PFSK-1 (cell line): ENCODE data around the gene ANK2.

Experiments
- FOXP2 ChIP-seq: optimal IDR thresholded peaks from 2 replicates; pipeline ENCODE3; 2011; ENCODE audit warnings: borderline replicate concordance, control low read depth, inconsistent platforms; ENCODE audit not compliant: insufficient read depth; ENCODE audit errors: extremely low read length, extremely low read depth
- POLR2AphosphoS5 ChIP-seq: IDR thresholded peaks from 2 replicates; pipeline ENCODE4 v1.6.1; 2012; ENCODE audit warnings: low read depth, mild to moderate bottlenecking, control low read depth, low read length, moderate library complexity
- SIN3A ChIP-seq: IDR thresholded peaks from 2 replicates; pipeline ENCODE4 v1.6.1; 2012; ENCODE audit warnings: mild to moderate bottlenecking, low read length, moderate library complexity, borderline replicate concordance; ENCODE audit not compliant: insufficient read depth
- TAF1 ChIP-seq: IDR thresholded peaks from 2 replicates; pipeline ENCODE4 v1.6.1; 2012; ENCODE audit warnings: low read length, control low read depth, borderline replicate concordance; ENCODE audit not compliant: insufficient read depth
- TF ChIP-seq, protein P1 (sequence below), 2 experiments: IDR thresholded peaks; 2 replicates each; pipeline versions ENCODE4 v1.6.1 to v1.8.0; 2011 to 2012; ENCODE audit warnings: low read depth in 2 of 2, low read length in 2 of 2, control low read depth in 1 of 2, inconsistent platforms in 1 of 2, mild to moderate bottlenecking in 1 of 2, moderate library complexity in 1 of 2; ENCODE audit not compliant: insufficient read depth in 1 of 2

The ANK2 gene

DNA sequence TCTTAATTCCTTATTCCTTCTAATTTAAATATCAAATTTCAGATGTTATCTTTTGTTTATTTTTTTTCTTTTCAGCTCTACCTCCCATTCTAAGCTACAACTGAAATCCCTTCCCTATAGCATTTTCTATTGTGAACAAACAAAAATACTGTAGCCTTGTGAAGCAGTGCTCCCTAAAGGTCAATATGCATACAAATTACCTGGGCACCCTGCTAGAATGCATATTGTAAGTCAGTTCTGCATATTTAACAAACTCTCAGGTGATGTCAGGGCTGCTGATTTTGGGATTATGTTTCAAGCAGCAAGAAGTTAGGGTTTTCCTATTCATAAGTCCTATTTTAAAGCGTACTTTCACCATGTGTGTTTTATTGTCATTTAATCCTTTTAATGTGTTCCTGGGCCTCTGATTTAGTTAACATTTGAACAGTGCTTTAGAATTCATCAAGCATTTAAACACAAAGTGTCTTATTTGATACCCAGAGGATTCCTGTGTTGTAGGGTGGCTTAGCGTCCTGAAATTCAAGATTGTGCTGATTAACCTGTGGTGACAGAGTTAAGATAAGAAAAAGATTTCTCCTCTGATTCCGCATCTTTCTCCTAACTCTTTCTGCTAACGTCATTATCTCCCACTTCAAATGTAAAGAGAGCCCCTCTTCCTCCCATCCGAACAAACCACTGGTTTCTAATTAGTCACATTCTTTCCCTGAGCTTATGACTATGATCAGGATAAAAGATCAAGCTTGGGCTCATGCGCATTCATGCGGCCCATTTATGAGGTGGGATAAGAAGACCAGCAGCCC is 221.3 kb downstream of the ANK2 start:
- TF ChIP-seq POLR2AphosphoS5 (no peak), FOXP2 (no peak), SIN3A (no peak), TAF1 (no peak)
- TF ChIP-seq, protein P1, sequence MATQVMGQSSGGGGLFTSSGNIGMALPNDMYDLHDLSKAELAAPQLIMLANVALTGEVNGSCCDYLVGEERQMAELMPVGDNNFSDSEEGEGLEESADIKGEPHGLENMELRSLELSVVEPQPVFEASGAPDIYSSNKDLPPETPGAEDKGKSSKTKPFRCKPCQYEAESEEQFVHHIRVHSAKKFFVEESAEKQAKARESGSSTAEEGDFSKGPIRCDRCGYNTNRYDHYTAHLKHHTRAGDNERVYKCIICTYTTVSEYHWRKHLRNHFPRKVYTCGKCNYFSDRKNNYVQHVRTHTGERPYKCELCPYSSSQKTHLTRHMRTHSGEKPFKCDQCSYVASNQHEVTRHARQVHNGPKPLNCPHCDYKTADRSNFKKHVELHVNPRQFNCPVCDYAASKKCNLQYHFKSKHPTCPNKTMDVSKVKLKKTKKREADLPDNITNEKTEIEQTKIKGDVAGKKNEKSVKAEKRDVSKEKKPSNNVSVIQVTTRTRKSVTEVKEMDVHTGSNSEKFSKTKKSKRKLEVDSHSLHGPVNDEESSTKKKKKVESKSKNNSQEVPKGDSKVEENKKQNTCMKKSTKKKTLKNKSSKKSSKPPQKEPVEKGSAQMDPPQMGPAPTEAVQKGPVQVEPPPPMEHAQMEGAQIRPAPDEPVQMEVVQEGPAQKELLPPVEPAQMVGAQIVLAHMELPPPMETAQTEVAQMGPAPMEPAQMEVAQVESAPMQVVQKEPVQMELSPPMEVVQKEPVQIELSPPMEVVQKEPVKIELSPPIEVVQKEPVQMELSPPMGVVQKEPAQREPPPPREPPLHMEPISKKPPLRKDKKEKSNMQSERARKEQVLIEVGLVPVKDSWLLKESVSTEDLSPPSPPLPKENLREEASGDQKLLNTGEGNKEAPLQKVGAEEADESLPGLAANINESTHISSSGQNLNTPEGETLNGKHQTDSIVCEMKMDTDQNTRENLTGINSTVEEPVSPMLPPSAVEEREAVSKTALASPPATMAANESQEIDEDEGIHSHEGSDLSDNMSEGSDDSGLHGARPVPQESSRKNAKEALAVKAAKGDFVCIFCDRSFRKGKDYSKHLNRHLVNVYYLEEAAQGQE (IDR thresholded peaks at IDR 0.05; ENCODE audit: insufficient read depth in 1 of 2, low read depth in 2 of 2, low read length in 2 of 2): no peak

DNA sequence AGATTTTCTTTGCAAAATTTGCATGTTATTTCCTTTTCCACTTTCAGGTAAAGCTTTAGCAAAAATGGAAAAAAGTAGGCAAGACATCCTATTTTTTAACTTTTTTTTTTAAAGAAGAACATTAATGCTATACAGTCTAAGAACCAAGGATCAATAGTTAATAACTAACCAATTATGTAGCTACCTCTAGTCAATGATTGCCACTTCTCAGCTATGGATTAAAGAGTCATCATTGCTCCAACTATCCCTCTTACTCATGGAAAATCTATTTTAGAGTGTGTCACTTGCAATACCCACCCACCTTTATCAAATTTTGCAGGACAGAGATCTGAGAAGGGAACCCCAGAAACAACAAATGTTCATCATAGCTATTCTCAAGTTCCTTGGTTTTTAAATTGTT is 223.1 kb downstream of the ANK2 start:
- no peak for TF ChIP-seq POLR2AphosphoS5
- no peak for TF ChIP-seq FOXP2
- TF ChIP-seq, protein P1 (IDR thresholded peaks at IDR 0.05; ENCODE audit: insufficient read depth in 1 of 2, low read depth in 2 of 2, low read length in 2 of 2): no peak
- TF ChIP-seq SIN3A: no peak
- TF ChIP-seq TAF1: no peak

DNA sequence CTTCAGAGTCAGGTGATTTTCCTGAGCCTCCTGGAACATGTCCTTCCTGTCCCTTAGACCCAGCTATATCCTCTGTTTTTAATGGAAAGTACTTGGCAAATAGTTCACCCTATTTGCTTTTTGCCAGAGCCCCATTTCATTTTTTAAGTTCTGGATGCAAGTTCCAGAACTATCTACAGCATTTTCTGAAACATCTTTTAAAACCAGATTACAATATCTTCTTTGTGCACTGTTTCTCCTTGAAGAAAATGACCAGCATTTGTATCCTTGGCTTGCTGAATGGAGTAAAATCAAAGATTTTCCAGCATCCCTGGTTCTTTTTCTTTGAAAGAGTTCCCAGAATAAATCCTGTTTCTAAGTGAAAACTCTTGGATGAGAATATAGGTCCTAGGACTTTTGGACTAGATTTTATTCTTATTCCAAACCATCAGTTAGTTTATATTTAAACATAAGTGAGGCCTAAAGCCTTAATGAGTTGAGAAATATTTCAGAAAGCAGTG is 224.3 kb downstream of the ANK2 start:
- TF ChIP-seq, protein P1 (IDR thresholded peaks at IDR 0.05; ENCODE audit: insufficient read depth in 1 of 2, low read depth in 2 of 2, low read length in 2 of 2): no peak
- no peak for TF ChIP-seq FOXP2
- no peak for TF ChIP-seq SIN3A
- TF ChIP-seq TAF1: no peak

DNA sequence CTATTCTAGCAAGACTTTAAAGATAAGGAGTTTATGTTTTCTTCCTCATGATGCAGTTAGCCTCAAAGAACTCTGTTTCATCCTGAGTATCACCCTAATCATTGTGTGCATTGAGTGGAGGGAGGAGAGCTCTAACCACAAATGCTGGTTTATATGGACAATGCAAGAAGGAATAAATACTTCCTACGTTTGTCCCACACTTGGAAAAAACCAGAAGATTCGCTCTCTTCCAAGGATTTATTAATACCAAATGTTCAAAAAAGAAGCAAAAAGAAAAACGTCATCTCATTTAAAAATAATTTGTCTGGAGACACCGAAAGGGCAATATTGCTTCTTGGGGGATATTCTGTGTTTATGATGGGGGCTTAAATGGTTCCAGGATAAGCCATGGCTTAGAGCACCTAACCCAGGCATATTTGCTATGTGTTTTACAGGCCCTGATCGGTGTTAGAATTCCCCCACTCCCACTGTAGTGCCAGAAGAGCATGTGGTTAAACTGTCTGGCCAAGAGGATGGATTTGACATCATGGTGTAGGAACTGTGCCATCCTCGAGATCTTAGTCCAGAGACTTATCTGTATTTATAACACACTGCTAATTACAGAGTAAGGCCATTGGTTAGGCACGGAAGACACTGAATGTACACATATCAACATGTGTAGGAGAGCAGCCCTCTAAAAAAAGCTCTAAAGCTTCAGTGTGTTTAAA is 227.2 kb downstream of the ANK2 start:
- no peak for TF ChIP-seq FOXP2

DNA sequence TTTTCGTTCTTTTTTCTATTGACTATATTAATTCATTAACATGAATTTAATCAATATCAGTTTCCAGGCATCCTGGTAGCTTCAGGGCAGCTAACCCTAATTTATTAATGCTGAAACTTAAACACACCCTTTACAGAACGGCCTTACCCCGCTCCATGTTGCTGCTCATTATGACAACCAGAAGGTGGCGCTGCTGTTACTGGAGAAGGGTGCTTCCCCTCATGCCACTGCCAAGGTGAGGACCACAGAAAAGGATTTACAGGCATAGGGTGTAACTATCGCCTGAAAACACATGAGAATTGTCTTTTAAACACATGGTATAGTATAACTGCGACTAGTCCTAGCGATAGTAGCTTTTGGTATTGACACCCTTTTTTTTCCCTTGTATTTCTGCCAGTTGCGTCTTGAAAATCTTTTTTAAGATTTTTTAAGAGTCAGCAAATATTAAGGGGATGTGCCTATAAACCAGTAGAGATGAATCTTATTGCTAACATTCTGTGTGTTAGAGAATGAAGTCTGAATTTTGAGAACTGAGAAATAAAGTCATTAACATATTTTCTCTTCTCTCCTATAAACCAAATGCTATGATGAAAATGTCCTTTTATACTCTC is 229.0 kb downstream of the ANK2 start:
- TF ChIP-seq POLR2AphosphoS5 (no peak), SIN3A (no peak), TAF1 (no peak), FOXP2 (no peak)
- TF ChIP-seq, protein P1 (IDR thresholded peaks at IDR 0.05; ENCODE audit: insufficient read depth in 1 of 2, low read depth in 2 of 2, low read length in 2 of 2): no peak
